SHP77 treated with DMSO at 0.1 percent for 48 hours (cell line): ENCODE results near the gene DGKD.
"Not testable (repeated sequence)": the region's sequence is repeated elsewhere in the genome, so short reads cannot be mapped to it uniquely, and the experiment has no call there.

Experiments used
- DNase-seq: peaks from one replicate; lab custom pipeline; 2025; lab: John Stamatoyannopoulos, UW

DGKD gene

DNA sequence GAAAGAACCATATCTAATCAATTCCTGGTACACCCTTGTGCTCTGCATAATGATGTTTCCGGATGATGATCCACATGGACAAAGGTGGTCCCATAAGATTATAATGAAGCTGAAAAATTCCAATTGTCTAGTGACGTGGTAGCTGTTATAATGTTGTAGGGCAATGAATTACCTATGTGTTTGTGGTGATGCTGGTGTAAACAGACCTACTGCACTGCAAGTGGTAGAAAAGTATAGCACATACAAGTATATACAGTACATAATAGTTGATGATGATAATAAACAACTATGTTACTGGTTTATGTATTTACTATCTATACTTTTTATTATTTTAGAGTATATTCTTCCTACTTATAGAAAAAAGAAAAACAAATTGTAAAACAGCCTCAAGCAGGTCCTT lies 8.4 kb downstream of the DGKD start:
- no peak for DNase-seq

DNA sequence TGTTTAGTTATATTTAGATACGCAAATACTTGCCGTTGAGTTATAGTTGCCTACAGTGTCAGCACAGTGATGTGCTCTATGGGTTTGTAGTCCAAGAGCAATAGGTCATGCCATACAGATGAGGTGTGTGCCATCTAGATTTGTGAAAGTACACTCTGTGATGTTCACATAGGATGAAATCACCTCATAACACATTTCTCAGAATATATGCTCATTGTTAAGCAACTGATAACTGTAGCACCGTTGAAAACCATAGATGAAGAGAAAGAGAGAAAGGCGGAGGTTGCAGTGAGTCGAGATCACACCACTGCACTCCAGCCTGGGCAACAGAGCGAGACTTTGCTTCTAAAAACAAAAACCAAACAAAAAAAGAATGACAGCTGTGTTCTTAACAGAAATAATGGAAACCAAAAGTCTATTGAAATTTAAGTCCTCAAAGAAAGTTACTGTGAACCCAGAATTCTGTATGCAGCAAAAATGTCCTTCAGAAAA lies 9.5 kb downstream of the DGKD start:
- DNase-seq: no peak

DNA sequence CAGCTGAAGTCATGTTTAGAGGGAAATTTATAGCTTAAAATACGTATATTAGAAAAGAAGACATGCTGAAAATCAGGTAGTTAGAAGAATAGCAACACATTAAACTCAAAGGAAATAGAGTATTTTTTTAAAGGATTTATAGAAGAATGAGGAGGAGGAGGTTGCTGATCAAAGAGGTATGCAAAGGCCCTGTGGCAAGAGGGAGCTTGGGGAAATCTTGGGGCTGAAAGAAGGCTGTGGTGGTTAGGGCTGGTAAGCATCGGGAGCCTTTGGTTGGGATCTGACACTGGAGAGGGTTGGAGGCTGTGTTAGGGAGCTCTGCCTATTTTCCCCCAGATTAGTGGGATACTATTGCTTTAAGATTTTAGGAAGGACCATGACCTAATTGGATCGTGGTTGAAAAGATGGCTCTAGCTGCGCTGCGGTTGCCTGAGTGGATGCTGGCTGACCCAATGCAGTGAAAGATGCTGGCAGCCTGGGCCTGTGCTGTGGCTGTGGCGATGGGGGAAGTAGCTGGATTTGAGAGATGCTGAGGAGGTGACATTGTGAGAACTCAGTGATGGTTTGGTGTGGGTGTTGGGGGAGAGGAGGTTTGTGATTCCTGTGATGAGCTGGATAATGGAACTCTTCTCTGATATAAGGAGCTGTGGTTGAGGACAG lies 11.7 kb downstream of the DGKD start:
- DNase-seq: no peak

DNA sequence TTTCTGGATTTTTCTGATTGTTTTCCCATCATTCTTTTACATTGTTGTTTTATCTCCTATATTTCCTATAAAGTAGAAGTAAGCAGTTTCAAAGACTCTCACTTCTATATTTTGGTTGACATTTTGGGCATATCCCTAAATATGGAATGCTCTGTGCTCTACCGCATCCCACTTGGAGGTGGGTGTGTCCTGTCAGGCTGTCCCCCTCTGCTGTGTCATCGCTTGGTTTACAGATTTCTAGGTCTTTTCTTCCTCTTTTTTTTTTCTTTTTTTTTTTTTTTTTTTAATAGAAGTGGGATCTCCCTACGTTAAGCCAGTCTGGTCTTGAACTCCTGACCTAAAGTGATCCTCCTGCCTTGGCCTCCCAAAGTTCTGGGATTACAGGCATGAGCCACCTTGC lies 13.3 kb downstream of the DGKD start:
- DNase-seq: no peak

DNA sequence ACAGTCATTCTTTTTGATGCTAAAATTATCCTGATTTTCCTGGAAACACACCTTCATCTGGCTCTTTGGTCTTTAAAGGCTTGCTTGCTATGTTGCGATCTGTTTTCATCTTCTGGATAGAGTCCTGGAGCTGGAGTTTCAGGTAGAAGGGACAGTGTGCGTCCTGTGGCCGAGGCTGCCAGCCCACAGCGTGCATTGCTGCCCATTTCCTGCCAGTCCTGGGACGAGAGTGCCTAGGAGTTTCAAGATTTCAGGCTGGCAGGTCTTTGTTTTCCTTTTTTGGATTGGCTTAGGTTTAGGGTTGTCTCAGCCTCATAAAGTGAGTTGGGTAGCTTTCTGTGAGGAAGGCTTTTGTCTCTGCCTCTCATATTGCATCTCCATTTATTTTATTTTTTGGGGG lies 14.5 kb downstream of the DGKD start:
- DNase-seq: no peak

DNA sequence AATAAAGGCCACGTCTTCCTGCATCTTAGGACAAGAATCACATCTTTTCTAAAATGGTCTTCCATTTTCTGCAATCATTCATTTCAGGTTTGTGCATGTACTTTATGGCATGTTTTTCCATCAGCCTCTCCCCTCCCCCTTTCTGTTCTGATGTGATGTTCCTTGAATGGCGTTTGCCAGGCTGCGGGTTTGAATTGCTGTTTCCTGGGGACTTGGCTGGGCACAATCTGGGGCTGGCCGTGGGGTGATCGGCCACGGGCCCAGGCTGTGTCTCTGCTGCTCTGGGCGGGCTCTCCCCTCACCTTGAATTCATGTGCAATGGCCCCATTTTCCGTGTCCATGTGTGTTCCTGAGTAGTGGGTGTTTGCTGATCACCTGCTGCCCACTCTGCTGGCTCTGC lies 15.2 kb downstream of the DGKD start:
- no peak for DNase-seq

DNA sequence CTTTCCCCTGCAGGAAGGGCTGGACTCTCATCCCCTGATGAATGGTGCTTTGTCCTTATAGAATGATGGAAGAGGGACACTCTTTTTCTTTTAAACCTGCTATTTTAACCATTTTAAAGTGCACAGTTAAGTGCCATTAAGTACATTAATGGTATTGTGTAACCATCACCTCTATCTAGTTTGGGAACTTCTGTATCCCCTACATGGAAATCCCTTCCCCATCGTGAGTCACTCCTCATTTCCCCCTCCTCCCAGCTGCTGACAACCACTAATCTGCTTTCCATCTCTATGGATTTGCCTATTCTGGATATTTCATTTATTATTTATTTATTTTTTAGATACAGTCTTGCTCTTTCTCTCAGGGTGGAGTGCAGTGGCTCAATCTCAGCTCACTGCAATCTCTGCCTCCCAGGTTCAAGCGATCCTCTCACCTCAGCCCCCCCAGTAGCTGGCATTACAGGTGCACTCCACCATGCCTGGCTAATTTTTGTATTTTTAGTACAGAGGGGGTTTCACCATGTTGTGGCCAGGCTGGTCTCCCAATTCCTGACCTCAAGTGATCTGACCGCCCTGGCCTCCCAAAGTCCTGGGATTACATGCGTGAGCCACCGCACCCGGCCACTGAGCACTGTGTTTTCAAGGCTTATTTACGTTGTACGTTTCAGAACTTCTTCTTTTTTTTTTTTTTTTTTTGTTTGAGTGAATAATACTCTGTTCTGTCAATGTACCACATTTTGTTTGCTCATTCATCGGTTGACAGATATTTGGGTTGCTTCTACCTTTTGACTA lies 15.8 kb downstream of the DGKD start:
- DNase-seq: no peak

DNA sequence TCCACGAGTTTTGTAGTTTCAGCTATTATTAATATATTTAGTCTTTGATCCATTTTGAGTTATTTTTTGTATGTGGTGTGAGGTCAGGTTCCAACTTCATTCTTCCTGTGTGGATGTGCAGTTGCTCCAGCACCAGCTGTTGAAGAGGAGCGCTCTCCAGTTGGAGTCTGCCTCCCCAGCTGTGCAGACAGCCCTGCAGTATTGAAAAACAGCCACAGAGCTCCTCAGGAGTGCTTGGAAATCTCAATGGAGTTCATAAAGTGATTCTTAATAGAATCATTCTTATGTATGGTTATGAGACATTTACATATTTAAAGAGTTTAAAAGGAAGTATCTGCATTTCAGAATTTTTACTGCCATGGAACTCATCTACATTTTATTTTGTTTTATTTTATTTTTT lies 17.3 kb downstream of the DGKD start:
- no peak for DNase-seq

DNA sequence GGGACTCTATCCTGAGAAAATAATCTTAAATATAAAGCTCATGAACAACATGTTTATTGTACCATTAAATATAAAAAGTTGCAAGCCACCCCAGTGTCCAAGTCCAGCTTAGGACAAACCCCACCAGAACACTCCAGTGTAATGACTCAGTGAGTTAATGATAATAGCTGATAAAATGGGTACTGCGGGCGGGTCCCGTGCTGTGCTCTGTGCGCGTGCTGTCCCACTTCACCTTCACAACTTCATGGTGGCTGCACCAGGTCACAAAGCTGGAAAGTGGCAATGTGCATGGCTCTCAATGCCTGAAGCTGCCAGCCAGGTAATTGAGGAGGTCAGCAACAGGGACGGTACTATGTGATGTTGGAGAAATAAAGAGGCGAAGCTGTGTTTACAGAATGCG lies 18.6 kb downstream of the DGKD start:
- no peak for DNase-seq

DNA sequence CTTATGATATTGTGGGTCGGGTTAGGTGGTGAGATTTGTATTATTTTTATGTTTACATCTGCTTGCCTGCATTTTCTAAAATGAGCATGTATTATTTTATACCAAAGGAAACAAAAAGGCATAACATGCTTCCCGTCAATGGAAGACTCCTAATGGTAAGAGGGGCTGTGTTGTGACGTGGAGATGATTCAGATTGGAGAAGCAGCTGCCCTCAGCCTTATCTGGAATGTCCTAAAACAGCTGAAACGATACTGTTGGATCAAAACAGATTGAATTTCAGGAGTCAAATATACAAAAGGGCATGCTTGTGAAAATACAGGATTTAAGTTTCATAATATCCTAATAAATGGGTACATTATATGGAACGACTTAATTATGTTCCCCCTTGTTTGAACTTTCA lies 19.0 kb downstream of the DGKD start:
- DNase-seq: no peak

DNA sequence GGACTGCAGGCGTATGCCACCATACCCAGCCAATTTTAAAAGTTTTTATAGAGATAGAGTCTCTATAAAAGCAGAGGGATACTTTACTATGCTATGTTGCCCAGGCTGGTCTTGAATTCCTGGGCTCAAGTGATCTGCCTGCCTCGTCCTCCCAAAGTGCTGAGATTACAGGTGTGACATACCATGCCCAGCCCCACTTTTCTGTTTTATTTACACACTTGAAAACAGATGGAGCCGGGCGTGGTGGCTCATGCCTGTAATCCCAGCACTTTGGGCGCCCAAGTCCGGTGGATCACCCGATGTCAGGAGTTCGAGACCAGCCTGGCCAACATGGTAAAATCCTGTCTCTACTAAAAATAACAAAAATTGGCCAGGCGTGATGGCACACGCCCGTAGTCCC lies 20.5 kb downstream of the DGKD start:
- not testable (repeated sequence) for DNase-seq

DNA sequence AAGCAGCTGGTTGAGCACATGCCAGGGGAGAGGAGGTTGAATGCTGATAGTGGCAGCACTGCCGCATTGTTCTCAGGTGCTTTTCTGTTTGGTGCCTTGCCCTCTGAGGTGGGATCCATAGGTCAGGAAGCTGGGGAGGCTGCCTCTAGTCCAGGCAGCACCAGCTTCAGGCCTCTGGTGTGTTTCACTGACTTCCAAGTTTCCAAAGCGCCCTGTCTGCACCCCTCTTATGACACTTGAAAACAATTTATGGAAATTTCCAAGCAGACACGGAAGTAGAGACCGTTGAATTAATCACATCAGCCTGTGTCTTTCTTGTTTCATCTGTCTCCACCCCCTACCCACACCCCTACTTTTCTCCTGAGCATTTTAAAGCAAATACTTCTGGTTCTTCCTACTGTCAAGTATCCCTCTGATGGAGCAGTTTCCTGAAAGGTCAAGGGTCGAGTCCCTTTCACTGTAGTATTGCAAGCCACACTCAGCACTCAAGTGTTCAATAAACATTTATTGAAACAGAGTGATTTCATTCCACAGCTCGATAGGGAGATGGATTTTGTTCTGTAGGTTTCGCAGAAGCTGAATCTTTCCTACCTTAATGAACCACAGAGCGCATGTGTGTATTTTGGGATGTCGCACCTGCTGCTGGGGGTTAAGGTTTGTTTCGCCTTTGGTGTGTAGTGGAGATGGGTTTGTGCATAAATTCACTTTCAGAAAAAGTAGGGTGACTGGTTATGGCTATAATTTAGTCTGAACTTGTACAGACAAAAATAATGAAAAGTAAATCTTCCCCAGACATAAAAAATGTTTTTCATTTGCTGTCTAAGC lies 21.4 kb downstream of the DGKD start:
- no peak for DNase-seq

DNA sequence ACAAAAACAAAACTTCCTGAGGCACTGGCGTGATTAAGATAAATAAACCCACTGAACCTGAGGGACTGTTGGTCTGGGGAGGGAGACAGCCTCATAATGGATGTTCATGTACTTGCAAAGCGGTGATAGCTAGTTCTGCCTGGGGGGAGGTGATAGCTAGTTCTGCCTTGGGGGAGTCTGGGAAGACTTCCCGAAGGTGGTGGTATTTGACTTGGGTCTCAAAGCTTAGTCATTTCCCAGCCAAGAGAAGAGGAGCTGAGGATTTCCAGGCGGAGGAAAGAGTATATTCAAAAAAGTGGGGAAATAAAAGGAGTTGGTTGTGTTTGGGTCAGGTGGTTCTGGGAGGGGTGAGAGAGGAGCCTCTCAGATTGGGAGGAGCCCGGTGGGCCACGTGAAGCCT lies 24.7 kb downstream of the DGKD start:
- no peak for DNase-seq

DNA sequence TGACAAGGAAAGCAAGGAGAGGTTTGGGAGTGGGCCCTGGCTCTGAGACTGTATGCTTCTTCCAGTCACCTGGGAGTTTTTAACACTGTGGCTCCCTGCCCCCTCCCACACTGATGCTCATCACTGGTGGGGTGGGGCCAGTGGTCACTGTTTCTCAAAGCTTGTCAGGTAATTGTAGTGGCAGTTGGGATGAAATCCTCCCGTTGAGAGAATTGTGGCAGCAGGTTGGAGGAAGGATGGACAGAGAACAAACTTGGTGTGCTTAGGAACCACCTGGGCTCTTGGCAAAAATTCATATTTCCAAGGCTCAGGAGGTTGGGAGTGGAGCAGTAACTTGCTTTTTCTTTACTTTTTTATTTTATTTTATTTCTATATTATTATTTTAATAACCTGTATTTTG lies 25.1 kb downstream of the DGKD start:
- no peak for DNase-seq

DNA sequence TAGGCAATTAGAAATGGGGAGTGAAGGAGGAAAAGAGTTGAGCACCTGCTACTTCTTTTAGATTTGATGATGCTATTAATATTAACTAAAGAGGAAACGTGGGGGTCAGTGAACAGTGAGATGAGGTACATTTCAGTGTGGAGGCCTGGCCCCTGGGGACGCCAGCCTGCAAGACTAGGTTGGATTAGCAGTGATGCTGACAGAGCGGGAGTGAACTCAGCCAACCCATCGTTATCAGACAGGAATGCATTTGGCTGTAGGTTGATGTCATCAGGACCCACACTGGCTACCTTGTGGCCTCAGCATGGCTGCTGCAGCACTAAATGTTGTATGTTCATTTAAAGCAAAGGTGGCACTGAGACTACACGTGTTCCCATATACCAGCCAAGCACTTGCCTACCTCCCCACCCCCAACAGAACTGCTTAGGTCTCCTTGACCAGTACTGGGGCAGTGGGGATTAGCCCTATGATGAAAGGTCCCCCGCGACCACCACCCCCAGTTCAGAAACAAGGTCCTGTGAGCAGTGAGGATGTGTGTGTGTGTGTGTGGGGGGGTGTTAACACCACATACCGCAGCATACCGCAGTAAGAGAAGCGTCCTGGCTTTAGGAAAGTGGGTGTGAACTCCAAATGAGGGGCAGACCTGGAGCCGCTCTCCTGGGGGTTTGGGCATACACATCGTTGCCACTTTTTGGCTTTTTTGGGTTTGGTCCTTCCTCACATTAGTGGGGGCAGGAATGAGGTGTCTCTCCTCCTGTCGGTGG lies 26.0 kb downstream of the DGKD start:
- DNase-seq: no peak

DNA sequence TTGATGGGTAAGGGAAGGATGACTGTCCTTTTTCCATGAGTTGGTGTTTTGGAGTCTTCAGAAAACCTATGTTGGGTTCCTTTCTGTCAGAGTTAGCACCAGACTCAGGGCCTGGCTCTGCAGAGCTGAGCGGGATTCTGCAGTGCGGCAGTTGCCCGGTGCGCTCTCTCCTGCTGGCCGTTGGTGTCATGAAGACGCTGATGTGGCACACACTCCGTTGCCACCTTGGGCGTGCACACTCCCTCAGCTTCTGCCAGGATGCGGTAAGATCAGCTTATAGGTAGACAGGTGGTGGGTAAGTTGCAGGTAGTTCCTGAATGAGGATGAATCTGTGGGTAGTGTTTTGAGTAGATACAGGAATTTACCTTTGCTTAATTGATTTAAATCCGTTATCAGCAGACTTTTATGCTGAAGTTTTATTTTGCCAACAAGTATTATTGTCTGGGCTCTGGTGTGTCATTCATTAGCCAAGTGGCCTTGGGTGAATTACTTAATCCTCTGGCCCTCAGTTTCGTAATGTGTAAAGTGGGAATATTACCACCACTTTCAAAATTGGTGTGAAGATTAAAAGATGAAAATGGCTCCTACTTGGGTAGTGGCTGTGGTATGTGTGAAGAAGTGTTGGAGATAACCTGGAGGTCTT lies 26.8 kb downstream of the DGKD start:
- no peak for DNase-seq

DNA sequence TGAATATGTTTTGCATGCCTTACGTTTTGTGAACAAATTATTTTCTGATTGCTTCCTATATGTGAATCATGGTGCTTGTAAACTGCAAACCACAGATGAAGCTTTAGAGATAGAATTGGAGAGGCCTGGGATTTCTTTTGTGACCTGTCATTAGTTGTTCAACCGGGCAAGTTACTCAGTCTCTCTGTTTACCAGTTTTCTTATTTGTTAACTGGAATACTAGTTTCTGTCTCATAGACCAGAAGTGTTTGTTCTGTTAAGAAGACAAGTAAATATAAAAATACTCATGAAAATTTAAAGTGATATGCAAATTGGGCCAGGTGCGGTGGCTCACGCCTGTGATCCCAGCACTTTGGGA lies 27.3 kb downstream of the DGKD start:
- no peak for DNase-seq

DNA sequence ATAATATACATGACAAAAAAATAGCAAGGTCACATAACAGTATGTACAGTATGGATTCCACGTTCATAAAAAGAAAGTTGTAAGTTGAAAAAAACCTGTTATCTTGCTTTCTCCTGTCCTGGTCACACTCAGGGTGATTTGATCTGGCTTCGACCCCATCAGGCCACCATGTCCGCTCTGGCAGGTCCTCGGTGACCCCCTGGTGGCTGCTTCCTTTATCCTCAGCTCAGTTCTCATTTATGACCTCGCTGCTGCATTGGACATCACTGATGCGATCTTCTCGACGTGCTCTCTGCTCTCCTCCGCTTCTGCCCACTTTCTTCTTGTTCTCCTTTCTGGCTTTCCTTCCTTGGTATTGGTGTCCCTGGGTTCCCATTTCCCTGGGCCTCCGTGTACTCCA lies 29.7 kb downstream of the DGKD start:
- DNase-seq: no peak

DNA sequence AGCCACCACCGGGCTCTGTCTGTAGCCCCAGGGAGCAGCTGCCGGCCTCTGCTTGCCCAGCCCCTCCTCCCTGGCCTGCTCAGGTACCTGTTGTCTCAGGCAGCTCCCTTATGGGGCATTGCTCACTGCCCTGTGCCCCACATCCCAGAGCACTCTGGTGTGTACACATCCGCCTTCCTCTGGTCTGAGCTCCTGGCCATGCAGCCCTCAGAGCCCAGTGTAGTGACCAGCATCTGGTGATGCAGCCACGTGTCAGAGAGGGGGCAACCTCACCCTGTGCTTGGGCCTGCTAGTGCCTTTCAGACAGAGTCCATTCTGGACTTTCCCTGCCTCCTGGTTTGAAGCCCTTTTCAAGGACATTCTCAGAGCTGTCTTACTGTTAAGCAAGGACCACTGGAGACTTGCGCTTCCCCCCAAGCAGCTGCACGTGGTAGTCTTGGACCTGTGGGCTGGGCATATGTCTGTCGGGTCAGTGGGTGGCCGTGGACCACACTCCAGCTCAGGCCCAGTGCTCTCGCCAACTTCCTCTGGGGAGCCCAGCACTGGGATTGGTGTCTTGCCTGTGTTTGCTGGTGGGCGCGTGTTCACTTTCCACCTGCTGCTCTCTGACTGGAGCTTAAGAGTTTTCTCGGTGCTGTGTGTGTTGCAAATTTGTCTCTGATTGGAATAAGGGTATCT lies 30.7 kb downstream of the DGKD start:
- no peak for DNase-seq

DNA sequence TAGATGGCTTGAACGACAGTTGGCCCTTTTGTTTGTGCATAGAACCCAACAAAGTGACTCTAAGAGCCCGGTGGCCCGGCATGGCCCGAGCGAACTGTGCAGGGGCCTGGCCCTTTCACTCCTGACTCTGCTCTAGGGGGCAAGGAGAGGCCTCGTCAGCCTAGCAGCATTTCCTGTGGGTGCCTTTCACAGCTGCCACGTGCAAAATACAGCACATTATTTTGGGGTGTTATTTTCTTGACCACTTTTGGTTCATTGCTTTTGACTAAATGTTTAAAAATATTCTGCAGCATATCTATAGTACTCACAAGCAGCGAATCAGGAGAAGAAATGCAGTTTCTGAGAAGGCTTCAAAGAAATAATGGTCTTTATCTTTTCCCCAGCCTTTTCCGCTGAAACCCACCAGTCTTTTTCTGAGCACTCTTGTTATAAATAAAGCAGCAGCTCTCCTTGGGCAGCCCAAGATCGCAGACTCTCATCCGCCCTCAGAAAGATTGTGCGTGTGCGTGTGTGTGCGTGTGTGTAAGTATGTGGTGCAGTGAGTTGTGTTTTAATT lies 31.3 kb downstream of the DGKD start:
- DNase-seq: no peak
